GM18511 (cell line): ENCODE measurements around the gene ATL1.

ENCODE experiments used
- ATAC-seq: cut with Tn5 transposase; IDR thresholded peaks from one replicate; pipeline ENCODE4 v1.9.1; 2021; ENCODE audit warnings: mild to moderate bottlenecking, moderate library complexity; ENCODE audit not compliant: unreplicated experiment

Gene ATL1

DNA sequence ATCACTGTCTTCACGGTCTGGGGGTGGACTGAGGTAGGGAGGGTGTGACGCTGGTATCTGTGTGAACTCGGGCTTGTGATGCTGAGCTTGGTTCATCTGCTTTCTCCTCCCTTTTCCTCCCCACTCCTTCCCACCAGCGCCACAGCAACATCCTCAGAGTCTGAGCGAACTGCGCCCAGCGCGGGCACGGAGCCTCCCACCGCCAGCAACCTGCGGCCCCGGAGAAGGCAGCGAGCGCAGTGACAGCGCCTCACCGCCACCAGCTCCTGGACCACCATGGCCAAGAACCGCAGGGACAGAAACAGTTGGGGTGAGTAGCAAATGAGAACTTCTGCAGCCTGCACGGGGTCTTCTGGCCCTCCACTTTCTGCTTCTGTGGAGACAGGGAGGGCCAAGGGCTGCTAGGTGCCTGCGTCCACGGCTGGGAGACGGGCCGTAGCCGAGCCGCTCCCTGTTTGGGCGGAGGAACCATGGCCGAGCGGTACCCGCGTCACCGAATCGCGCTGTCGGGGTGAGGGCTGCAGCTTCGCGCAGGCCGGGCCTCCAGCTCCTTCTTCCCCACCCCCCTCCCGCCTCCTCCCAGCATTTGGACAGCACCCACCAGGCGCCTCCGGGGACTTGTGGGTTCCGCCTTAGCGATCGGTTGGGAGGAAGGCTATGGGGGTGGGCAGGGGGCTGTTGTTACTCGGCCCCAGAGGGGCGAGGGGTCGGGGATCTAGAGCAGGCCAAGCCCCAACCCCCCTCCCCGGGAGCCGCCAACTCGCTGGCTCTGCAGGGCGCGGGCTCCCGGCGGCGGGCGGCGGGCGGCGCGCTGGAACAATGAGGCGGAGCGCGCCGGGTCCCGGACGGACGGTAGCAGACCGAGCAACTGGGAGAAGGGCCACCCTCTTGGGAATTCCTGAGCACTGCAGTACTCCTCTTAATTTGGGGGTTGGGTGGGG, at the start of gene ATL1:
TSS of gene ATL1 (plus strand) at position 156 of the 941 bp plus-strand sequence. CDS start at position 277, 121 bp downstream.
- peak; percentile 62 for ATAC-seq

DNA sequence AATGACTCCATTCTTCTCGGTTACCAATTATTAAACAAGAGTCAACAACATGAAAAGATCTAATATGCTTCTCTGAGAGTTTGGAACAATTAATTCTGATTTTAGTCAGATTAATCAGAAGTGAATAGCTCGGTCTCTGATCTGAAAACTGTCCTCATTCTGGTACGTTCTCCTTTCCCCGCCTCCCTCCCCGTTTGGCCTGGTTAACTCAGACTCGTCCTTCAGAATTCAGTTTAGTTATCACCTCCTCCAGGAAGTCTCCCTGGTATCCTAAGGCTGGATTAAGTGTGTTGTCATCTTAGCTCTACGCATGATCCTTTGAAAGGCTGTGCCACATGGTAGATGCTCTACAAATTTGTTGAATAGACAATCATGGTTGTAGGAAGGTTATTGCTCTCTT, 49.8 kb upstream of the ATL1 start:
- ATAC-seq, result no peak

DNA sequence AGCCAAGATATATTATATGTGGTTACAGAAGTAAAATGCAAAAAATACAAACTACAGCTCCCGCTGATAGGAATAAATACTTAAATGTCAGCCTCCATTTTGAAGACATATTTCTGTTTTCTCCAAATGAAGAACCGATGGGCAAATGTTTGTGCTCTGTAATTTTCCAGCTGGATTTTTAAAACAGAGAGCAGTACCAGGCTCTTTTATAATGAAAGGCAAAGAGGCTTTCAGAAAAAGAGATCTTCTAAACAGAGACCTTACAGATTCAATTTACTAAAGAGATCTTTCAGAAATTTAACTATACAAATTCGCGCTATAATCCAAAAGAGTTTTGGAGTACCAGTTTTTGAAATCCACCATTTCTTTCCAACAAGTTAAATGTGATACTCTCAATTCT, 47.5 kb upstream of the ATL1 start:
- no peak for ATAC-seq

DNA sequence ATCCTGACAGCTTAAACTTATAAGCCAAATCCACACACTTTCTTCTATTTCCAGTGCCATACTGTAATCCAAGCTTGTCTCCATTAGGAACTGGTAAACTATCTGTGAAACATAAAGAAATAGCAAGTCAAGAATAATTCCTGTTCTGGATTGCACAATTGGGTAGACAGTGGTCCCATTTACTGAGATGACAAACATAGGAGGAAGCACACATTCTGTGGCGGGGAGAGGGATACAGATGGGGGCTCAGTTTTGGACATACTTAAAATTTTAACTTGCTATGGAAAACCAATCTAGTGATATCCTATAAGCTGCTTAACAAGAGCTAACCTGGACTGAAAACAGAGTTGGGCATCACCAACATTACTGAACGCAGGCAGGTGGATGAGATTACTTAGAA, 43.9 kb upstream of the ATL1 start:
- no peak for ATAC-seq

DNA sequence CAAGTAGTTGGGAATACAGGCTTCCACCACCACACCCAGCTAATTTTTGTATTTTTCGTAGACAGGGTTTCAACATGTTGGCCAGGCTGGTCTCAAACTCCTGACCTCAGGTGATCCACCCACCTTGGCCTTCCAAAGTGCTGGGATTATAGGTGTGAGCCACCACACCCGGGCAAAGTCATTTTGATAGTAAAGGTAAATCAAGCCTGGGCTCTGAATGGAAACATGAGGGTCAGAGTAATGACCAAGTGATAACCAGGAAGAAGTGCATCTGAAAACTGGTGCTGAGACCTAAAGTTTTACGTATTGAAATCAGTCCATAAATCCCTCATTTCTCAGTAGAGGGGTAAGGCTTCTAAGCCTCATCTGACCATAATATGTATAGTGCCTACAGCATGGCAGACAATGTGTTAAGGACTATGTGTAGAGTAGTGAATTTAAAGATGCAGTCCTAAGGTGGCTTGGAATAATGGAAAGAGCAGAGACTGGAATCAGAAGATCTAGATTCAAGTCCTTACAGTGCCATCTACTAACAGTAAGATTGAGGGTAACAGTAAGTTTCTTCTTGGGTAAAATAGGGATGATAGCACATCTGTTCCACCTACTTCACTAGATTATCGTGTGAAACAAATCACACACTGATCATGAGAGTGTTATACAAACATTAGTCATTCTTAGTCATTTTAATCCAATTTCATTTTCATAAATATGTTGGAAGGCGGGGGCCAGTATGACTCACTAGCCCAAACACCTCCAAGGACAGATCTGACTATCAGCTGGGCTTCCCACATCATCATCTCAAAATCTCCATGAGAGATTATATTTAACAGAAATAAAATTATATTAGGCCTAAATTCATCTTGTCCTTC, 38.8 kb upstream of the ATL1 start:
- ATAC-seq, result peak; percentile 84

DNA sequence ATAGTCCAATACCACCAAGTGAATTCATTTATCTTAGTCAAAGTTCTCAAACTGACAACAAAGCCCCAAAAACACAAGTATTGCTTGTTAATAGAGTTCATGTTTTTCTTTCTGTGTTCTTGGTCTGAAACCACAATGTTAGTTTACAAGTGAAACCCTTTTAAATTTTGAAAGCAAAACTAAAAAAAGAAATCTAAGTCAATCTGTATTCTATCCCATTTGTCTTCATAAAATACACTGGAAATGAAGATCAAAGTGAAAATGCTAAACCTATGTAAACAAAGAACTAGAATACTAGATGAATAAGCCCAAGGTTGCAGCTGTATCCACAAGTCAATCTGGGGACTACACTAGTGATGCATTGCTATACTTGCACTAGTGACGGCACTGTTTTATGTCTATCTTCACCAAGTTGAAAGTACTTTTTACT, 38.0 kb upstream of the ATL1 start:
- peak; percentile 53 for ATAC-seq

DNA sequence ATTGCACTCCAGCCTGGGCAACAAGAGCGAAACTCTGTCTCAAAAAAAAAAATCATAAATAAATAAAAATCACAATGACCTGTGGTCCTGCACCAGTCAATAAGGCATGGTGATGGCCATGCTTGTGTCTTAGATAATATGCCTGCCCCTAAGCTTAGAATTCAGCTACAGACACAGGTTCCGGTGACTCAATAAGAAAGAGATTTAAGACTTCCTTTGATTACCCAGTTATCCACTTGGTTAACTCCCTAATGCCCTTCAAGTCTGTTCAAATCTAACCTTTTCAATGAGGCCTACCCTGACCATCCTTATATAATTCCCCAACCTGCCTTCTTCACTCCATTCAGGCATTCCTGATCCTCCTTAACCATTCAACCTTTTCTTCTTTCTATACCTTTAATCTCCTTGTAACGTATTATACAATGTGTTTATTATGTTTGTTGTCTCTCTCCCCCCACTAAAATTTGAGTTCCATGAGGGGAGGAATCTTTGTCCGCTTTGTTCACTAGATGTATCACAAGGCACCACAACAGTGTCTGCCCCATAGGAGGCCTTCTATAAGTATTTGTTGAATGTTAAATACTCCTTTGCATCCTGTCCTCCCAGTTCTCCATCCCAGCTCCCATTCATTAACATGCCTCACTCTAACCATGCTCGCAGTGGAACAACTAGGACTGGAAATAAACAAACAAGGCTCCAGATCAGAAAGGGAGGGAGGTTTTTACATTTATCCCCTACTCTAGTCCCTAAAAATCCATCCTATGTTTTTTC, 36.5 kb upstream of the ATL1 start:
- no peak for ATAC-seq

DNA sequence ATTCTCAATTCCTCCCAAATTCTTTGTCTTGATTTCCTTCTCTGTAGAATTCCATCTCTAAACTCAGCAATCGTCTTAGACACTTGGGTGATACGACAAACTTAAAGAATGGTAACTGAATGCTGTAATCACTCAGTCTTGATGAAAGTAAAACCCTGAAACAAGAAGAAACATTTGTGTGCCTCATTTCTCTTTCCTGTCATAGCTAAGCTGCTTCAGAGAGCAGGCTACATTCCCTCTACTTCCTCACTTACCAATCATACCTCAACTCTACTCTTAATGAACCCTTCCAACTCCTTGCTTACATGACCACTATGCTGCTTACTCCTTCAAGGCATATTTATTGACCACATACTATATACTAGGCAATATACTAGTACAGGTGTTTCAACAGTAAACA, 35.9 kb upstream of the ATL1 start:
- peak; percentile 35 for ATAC-seq

DNA sequence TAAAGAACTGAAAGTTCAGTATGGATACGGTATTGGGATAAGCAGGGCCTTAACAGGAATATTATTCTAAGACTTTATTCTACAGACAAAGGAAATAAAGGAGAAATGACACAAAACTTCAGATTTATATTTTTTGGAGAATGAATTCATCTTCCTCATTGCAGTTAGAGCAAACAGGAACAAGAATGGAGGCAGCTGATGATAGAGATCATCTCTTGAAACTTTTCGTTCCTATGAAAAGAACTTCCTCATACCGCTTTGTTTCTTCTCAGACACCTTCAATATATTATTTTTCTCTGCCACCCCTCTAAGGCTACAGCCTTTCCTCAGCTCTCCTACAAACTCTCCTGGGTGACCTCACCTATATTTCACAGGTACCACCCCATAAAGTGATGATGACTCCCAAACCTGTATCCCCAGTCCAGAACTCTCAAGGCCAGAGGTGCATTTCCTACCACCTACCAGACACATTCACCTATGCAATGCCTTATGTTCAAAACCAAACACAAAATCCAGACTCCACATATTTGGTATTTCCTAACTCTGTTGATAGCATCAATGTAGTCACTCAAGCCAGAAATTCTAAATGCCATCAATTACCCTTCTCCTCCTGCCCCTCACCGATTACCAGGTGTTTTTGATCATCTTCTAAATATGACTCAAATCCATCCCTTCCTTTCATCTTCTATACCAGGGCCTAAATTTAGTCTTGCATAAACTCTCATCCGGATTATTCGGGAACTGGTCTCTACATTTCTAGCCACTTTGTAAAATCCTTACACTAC, 35.0 kb upstream of the ATL1 start:
- no peak for ATAC-seq

DNA sequence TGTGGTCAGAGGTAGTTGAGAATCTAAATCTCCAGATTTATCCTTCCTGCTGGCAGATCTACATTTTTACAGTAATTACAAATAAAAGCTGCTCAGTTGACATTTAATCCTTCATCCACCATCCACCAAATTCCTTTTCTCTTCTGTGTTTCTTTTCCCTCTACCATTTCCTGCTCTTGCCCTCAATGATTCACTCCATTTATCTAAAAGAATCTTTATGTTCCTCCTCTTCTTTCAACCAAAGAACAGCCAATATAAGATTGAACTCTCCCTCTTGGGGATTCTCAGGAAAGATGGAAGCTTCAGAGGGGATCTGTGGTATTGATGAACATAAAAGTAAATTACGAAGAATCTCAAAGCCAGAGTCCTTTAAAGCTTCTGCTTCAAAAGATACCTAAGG, 31.9 kb upstream of the ATL1 start:
- ATAC-seq, result no peak

DNA sequence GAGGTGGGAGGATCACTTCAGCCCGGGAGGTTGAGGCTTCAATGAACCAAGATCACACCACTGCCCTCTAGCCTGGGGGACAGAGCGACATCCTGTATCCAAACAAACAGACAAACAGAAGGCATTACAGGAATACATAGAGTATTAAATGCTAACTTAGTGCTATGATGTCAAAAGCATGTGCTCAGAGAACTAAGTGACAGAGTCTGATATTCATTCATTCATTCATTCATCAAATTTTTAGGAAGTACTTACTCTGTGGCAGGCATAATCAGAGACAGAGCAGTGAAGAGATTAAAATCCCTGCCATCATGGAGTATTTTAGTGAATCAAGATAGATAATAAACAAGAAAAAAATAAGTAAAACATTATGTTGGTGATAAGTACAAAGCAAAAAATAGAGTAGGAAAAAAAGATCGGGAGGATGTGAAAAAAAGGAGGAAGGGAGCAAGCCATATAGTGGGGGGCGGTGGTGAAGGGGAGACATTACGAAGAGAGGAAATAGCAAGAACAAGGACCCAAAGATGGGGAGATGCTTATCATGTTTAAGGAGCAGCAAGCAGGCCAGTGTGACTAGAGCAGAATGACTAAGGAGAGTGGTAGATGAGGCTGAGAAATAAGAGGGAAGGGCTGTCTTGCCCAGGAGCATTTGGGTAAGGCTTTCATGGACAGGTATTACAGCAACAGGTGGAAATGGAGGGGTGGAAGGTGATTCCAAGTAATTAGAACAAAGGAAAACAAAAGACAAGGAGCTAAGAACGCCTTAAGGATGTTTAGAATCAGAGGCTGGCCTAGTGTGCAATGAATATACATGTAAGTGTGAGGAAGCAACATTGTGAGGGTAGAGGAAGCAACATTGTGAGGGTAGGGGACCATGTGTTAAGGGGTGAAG, 30.4 kb upstream of the ATL1 start:
- ATAC-seq, result no peak

DNA sequence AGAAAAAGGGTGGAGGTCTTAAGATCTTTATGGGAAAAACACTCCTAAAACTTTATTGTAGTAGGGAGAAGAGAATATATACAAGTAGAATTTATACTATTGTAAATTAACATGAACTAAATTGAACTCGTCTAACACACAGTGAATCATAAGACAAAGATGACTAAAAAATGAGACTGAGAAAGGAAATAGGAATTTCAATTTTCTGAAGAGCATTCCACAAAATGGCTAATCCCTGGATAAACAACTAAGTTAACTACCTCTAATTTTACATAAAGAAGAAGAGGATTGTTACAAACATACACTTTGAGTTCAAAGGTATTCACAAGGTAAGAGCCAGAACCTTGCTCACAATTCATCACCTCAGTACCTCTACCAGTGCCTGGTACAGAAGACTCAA, 29.6 kb upstream of the ATL1 start:
- no peak for ATAC-seq

DNA sequence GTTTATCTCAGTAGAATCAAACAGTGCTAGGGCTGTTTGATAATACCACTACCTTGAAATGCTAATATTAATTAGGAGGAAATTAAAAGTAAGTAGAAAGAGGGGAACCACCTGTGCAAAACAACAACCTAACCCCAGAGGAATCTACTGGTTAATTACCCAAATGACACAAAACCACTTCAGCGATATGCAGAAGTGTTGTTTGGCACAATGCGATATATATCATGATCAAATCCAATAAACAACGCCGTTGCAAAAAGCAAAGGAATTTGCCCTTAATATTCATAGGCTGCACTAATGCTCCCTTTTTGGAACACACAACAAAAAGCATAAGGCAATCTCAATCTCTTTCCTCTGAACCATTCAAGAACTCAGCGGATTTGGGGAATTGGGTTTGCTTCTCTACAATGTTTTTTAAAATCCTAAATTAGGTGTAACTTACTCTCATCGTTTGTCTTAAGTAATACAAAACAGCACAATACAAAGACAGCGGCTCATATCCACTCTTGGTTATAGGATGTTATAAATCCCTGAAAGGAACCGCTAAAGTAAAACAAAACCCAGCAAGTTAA, 29.1 kb upstream of the ATL1 start:
- ATAC-seq, result no peak

DNA sequence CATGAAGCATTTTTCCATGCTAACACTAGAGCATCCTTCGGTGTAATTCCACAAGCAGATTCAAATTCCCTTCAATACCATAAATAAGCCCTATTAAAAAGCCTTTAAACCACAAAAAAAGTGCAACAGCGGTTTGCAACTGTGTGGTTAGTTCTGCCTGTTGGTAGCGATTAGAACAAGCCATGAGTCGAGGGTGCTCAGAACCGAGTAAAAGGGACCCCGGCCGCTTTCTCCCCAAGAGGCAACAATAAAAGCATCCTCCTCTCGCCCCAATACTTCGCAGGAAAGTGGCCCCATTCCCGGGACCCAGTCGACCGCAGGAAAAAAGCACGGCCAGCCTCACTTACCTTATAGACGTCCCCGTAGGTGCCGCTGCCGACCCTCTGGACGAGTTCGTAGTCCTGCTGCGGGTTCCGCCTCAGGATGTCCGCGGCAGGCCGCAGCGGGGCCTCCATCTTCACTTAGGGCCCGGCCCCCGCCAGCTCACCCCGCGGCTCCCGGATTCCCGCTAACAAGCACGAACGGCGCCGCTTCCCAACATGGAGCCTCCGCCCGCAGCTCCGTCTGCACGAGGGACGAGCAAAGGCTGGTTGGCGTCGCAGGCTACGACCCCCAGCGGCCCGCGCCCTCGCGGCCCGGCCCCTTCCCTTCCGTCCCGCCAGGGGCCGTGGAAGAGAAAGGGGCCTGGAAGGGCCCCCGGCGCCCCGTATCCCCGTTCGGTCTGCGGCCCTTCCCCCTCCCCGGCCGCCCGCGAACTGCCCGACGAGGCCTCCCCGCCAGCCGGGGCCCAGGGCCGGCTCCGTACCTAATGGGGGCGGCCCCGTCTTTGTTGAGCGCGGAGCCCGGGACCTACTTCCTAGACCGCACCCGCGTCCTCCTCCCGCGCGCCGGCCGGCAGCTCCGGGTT, 28.1 kb upstream of the ATL1 start:
- ATAC-seq, result peak; percentile 49

DNA sequence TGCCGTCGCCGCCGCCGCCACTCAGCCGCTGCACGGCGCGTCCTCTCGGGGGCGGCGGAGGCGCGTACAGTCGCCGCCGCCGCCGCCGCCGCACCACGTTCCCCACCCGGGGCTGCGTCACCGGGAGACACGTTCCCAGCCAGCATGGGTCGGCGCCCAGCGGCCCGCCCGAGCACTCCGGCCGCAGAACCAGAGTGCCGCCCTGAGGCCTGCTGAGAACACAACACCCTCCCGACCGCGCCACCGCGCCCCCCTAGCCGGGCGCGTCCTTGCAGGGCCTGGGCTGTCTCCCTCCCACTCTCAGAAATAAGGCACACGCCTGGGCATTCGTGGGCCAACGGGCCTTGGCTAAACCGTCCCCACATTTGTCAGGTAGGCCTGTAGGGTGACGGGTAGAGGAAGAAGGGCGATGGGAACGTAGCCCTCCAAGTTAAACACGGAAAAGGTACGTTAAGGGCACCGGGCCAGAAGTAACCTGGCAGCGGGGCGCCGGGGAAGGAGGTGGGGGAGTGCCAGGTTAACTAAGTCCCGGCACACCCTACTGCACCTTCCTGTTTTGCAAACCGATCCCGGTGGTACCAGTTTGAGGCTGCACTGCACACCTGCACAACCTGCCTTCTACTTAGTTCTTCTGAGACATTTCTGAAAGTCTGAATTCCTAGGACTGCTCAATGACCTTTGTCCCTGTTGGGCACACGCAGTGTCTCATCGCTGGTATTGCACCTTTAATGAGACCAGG, 27.3 kb upstream of the ATL1 start, which contains the start of gene MAP4K5:
TSS of gene MAP4K5 (minus strand) at position 68 of the 739 bp plus-strand sequence. CDS start 520 bp downstream, outside the sequence.
- peak; percentile 95 for ATAC-seq

DNA sequence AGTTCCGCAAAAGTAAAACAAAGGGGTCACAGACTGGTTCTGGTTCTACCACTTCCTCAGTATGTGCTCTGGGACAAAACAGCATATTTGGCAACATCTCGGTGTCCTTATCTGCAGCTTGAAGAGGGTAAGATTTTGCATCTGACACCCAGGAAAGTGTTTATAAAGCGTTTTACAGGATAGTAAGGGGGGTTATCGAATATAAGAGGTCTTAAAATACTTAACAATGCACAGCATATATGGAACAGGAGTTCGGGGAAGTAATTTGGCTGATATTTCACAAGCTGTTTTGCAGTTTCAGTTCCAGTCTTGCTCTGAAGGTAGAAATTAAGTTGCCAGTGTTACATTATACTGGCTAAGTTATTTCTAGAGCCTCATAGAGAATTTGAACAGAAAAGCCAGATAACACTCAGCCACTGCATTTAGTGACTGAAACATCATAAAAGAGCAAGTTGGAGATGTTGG, 26.7 kb upstream of the ATL1 start:
- peak; percentile 43 for ATAC-seq

DNA sequence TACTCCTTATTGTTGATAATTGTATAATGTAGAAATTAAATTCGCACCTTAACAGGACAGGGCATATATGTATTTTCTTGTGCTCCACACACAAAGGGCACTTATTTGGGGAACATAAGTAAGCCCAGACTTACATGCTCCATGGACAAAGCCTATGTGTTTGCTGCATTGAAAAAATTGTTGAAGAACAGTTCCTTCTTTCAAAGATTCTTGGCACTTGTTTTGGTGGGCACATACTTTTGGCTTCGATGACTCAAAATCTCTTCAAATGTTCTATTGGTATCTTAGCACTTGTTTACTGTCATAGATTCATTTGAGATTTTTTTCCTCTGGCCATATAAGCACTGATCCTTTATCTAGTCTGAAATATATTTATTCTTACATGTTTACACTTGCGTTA, 26.1 kb upstream of the ATL1 start:
- no peak for ATAC-seq
